ENCODE data around the gene MDFI.
A peak's percentile ranks its signal among the peaks of the same experiment; 100 is the strongest.

MDFI gene

DNA sequence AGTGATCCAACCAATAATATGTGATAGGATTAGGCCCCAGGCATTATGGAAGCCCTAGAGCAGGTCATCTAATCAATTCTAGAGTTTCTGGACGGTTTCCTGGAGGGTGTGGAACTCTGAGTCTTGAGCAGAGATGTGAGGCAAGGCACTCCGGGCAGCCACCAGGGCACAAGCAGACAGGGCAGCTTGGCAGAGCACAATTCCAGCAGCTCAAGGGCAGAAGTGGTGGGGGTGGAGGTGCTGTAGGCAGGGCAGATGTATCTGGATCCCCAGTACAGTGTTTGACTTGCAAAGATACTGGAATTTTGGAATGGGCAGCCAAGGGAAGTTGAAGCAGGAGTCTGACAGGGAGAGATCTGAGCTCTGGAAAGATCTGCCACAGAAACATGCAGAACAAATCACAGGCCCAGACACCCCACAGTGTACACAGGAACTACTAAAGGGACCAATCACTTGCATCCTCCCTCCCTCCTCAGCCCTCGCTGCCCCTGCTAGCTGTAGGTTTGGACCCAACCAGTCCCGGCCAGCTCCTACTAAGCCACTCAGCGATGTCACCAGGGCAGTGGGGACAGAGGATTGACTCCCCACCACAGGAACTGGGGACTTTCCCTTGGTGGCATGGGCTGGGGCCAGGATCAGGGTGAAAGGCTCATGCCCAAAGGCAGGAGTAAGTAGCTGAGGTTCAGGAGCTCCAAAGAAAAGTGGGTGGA is 50.1 kb downstream of the MDFI start:
- peak; percentile 30 for DNase-seq (ENCODE audit: low spot score)

DNA sequence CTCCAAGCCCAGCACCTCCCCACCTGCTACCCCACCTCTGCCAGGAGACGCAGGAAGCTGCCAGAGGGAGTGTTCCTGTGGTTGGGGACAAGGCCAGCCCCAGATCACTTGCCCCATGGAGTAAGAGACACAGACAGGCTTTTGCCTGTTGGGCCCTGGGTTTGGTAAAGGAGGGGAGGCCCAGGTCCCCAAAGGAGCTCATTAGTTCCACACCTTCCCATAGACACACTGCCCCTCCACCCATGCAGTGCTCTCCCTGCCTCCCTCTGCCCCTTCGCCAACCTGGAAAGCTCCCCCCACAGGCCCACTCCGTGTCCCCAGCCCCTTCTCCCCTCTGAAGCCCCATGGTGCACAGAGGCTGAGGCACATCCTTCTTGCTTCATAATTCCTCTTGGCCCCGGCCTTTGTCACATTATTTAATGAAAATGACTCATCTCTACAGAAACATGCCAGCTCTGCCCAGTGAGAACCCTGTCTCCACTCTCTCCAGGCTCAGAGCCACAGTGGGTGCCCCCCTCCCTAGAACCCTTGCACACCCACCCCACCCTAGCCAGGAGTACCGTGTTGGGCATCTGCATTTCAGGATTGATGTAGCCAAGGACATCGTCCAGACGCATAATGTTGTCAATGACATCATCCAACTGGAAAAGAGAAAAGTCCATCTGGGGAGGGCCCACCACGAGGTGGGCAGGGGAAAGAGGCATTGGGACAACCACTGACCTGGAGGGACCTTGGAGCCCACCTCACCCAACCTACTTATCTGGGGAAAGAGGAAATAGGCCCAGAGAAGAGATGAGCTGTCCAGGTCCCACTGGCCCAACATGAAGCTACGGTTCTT is 51.1 kb downstream of the MDFI start:
- peak; percentile 56 for DNase-seq (ENCODE audit: low spot score)

DNA sequence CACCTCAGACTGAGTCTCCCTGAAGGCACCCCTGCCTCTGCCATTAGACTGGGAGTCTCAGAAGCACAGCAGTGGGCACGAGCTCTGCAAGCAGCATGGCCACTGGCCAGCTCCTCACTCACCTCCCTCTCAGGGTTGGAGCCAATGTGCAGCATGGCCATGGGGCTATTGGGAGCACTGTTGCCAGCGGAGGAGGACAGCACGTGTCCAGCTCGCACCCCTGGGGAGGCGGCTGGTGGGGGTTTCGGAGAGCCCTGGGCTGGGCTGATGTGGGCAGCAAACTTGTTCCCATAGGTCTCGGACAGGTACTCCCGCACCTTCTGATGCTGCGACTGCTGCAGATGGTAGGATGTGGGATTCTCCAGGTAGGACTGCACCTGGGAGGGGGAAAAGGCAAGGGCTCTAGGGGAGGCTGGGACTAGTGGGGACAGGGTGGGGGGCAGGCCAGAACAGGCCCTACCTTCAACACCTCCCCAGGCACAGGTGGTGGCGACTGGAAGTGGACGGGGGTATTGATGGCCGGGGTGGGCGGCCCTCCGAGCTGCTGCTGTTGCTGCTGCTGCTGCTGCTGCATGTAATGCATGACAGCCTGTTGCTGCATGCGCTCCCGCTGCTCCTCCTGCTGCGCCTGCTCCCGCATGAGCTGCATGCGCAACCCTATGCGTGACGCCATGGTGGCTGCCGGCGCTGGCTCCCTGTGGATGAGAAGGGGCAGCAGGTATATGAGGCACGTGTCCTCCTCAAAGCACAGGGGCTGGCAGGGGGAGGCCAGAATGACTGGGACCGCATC is 52.5 kb downstream of the MDFI start:
- no peak for DNase-seq (ENCODE audit: low spot score)

DNA sequence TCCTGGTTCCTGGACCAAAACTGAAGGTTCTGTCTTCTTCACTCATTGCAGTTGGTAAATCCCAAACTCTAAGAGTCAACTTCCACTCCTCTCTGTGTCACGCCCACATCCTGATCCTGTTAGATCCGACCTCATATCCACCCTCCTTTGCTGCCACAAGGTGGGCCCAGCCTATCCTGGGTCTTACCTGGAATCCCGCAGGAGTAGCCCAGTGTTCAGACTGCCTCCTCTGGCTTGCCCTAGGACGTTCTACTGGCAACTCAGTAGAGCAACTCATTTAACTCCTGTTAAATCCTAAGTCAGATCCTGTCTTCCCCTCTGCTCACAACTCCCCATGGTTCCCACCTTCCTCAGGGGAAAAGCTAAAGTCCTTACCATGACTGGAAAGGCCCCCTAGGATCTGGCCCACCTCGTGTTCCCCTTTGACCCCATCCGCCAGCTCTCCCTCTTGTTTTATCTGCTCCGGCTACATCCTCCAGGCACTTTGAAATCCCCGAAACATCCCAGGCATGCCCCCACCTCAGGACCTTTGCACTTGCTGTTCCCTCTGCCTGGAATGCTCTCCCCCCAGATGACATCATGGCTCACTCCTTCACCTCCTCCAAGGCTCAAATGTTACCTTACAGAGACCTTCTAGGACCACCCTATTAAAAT is 53.3 kb downstream of the MDFI start:
- DNase-seq (ENCODE audit: low spot score): peak; percentile 18

DNA sequence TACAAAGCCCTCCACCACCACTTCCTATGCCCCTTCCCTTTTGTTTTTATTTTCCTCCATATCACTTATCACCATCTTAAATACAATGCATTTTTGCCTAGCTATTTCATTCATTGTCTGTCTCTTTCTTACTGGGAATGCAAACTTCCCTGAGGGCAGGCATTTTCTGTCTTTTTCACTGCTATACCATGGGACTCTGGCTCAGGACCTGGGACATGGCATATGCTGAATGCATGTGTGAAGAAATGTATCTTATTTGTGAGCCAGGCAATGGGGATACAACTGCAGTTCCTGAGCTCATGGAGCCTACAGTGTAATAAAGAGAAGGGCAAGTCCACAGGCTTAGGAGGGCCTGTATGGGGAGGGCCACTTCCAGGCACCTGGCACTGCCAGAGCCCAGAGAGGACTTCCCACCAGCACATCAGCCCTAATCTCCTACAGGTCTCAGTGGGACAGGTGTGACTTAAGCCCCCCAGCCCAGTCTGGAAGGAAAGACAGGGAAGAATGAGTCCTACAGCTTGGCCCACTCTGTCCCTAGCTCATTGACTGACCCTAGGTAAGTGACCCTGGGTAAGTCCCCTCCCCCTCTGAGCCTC is 53.9 kb downstream of the MDFI start:
- peak; percentile 18 for DNase-seq (ENCODE audit: low spot score)

DNA sequence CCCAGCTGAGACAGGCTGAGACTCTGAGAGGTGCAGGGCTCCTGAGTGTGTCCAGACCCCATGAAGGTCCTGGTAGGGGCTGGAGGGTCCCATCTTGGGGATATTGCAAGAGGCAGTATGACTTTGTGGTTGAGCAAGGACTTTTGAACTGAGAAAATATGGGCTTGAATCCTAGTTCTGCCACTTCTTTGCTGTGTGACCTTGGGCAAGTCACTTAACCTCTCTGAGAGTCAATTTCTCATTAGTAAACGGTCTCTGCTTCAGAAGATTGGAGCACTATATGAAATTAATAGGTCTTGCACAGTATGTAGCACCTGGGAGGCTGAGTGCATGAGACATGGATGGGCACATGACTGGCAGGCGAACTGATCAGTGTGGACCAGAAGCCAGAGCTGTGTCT is 54.5 kb downstream of the MDFI start:
- peak; percentile 11 for DNase-seq (ENCODE audit: low spot score)

DNA sequence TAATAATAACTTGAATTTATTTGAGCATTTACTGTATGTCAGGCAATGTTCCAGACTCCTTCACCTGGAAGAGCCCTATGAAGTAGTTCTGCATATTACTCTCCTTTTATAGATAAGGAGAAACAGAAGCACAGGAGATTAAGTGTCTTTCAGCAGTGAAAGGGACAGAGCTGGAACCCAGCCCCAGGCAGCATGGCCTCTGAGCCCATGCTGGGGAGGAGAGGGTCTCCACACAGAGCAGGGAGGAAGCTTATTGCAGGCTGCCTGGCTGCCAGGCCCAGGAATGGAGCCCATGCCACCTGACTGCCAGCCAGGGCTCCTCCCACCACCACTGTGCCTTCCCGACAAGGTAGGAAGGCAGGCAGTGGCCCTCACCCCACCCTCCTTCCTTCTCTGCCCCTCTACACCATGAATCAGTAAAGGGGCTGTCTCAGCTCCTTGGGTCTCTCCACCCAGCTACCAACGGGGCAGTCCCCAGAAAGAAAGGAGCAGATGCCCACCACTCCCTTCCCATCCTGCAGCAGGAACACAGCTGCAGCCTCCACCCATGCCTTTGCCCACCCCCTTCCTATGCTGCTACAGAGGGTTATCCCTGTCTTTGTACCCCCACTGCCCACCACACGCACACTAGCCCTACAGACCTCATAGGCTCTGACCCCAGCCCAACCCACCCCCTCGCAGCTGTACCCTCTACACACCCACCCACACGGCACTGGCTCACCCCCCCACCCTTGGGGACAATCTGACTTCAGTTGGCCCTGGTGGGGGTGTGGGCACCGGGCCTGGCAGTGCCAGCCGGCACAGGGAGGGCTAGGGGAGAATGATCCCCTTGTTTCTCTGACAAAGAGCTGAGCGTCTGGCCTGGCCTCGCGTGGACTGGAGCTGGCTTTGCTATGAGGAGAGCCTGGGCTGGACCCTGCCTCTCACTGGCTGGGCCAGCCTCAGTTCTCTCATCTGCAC is 55.3 kb downstream of the MDFI start:
- DNase-seq (ENCODE audit: low spot score): peak; percentile 99

DNA sequence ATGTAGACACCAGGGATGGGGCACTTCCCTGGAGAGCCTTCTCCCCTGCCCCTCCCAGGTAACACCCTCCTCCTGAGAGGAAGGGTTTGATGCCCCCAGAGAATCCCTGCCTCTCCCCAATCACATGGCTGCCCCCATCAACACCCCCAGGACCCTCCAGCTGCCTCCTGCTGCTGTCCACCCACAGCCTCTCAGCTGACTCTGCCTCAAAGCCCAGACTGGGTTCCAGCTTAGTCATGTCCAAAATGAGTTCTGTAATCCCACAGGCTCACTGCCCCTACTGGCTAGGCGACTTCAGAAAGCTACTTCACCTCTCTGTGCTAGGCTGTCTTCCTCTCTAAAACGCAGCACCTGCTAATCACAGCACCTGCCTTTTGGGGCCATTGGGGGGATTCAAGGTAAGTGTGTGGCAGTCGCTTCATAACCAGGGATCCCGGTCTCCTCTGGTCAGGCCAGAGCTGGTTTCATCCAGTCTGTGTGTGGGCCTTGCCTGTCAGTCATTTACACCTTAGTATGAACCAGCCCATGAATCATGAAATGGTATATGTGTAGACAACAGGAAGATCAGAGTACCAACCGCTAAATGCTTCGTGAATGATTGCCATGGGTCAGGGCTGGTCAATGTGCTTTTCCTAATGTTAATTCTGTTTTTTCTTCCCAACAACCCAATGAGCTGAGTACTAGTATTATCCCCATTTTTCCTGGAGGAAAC is 56.7 kb downstream of the MDFI start:
- DNase-seq (ENCODE audit: low spot score): peak; percentile 62

DNA sequence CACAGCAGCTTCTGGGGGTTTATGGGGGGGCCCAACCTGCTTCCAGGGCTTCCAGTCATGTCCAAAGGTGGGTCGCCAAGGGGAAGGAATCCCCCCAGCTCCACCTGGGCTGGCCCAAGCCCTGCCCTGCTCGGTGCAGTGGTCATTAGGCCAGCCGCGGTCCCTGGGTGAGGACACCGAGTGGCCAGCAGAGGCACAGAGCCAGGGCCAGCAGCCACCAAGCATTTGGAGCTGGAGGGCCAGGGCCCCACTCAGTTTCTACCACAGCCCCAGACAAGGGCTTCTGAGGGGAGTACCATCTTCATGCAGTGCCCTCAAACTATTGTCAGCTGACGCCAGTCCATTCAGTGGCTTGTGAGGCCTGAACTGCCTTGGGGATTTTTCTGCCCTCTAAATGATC is 57.6 kb downstream of the MDFI start:
- DNase-seq (ENCODE audit: low spot score): peak; percentile 66

DNA sequence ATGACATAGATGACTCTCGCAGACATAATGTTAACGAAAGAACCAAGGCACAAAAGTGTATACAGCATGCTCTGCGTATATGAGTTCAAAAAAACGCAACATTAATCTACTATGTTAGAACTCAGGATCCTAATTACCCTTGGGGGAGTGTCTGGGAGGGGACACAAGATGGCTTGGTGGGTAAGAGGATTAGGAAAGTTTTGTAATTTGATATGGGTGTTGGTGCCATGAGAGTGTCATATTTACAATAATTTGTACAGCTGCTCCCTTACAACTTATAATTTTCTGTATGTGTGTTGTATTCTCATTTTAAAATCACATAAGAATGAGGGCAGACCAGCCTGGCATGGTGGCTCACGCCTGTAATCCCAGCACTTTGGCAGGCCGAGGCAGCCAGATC is 58.5 kb downstream of the MDFI start:
- peak; percentile 24 for DNase-seq (ENCODE audit: low spot score)

DNA sequence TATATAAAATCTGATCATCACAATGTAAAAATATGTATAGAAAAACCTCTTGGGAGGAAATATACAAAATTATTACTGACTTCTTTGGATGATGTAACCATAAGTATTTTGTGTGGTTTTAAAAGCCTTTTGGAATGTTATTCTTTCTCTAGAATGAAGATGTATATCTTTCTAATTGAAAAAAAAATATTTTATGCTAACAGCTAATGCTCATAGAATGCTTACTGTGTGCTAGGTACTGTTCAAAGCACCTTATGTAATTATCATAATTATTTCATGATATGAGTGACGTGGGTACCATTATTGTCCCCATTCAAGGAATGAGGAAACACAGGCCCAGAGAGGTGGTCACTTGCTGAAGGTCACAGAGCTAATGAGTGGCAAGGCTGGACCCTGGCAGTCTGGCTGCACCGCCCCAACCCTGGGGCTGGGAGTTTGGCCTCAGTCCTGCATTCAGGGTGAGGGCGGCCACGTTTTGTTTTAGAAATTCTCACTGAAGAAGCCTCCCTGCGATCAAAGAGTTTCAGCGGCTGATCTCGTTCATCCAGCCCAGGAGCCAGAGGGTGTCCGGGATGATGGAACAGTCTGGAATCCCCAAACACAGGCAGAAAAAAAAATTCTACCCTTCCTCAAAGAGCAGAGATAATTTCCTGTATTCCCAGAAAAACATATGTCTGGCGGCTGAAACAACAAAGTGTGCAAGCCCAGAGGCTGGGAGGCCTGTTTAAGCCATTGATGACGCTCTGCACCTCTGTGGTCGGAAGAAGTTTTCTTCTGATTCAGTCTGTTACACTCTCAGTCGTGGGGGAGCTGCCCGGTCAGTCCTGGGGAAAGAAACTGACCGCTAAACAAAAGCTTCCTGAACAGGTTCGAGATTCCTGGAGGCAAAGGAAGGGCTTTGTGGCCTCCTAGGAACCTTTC is 59.9 kb downstream of the MDFI start:
- peak; percentile 47 for DNase-seq (ENCODE audit: low spot score)

DNA sequence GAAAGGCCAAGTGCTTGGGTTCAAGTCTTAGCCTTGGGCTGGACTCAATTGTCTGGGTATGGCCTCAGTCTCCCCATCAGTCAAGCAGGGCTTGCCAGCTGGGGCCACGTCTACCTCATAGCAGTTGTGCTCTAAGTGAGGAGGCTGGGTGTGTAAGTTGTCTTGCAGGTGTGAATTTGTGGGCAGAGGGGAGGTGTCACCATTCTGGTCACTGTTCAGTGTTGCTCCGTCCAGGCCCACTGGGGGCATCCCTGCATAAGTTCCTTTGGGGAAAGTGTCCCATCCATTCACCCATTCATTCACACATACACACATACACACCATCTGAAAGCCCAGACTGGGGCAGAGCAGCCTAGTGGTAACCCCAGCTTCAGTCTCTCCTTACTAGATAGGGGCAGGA is 60.8 kb downstream of the MDFI start:
- no peak for DNase-seq (ENCODE audit: low spot score)

DNA sequence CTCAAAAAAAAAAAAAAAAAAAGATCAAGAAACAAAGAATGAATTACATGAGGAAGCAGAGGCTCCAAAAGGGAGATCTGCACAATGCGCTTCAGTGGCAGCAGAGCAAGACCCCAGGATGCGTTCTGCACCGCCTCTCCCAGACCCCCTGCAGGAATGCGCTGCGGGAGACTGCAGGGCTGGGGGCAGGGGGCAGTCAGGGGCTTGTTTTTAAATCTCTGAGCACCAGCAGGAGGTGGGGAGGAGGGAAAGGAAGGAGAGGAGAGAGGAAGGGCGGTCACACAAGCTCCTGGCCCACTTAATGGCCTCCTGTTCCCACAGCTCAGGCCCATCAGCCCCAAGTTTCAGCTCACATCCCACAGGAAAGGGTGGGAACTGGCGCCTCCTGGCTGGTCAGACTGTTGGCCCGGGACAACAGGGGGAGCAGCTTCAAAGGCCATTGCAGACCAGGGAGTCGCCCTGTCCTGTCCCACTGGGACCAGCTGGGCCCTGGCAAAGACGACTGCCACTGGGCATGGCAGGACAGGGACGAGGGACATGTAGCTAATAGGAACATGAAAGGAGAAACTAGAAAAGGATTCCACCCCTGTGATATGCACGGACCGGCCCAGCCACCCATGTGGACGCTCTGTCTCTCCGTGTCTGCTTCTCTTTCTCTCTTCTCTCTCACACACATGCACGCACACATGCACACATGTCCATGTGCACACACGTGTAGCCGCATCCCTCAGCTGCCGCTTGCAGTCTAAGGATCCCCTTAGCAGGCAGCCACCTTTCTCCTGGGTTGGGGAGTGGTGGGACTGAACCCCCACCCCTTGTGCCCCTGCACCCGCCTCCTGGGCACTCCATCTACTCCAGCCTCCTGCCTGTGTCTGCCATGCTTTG is 62.4 kb downstream of the MDFI start:
- DNase-seq (ENCODE audit: low spot score): peak; percentile 76

DNA sequence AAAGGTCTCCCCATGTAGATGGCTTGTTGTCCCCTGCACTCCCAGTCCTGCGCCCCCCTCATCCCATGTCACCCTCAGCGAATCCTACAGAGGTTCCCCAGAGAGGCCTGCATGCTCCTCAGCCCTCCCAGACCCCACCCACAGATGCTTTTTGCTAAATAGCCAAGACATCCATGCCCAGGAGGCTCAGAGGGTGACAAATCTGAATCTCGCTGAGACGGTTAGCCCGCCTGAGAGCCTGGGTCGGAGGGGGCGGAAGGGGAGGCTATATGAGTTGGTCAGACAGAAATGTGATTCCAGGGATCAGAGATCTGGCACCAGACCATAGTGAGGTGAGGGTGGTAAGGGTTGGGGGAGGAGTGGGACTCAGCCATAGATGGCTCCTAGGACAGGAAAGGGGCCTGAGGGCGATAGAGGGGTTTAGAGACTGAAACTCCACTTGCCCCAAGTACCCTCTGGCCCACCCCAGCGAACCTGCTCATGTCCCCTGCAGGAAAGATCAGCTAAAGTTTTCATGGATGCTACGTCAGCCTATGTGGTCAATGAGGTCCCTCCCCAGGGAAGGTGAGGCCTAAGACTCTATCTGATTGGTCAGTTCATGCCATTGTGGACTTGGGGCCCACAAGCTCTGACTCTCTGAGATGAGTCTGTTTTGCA is 63.9 kb downstream of the MDFI start:
- no peak for DNase-seq (ENCODE audit: low spot score)

DNA sequence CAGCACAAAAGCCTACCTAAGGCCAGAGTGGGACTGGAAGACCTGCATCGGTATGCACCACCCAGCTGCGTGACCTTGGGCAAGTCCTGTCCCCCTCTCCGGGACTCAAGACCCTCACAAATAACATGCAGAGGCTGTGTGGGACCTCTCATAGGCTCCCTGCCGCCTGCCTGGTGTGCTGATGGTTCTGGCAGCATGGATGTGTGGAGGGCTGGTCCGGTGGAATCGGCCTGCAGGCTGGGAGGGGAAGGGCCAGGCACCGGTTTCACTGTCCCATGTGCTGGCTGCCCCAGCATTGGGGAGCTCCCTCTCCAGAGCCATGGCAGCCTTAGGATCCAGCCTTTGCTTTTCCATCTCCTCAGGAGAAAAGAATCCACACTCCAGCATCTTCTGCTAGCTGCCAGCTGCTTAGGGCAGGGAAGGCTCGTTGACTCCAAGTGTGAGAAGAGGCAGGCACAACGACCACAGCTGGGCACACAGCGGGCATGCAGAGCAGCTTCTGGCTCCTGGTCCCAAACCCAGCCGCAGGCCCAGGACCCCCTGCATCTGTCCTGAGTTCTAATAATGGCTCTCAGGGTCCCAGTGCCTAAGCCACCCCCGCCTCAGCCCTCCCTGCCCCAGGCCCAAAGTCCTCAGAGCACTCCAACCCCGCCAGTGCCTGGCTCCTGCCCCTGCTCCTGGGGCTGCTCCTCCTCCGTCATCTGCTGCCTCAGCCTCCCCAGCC is 64.7 kb downstream of the MDFI start:
- DNase-seq (ENCODE audit: low spot score): no peak
